K562 (cell line): ENCODE results near the gene MRPL52. TPM values are rescaled to one million over a fixed set of nuclear protein-coding genes. Genes with fewer than 3 reads are reported as not detected.
A peak's percentile ranks its signal among the peaks of the same experiment; 100 is the strongest.

Experiments used
- CXXC5 ChIP-seq: fragments of 250-450 bp; sonication (Bioruptor Pico); IDR thresholded peaks from 2 replicates; pipeline ENCODE4 v1.8.0; 2022; ENCODE audit warnings: inconsistent platforms, mild to moderate bottlenecking, moderate library complexity
- MEIS2 ChIP-seq: fragments of 450-650 bp; IDR thresholded peaks from 2 replicates; pipeline ENCODE4 v1.6.1; 2014; ENCODE audit warnings: mild to moderate bottlenecking; ENCODE audit not compliant: partially characterized antibody
- SAP30 ChIP-seq: fragments of 200-600 bp; sonication (generic); IDR thresholded peaks from 2 replicates; pipeline ENCODE4 v1.6.1; 2012; ENCODE audit warnings: borderline replicate concordance, low read depth, mild to moderate bottlenecking, moderate library complexity, low read length, control low read depth, inconsistent platforms; ENCODE audit not compliant: insufficient read depth, poor library complexity, severe bottlenecking
- STAT5A ChIP-seq: IDR thresholded peaks from 2 replicates; pipeline ENCODE4 v1.6.1; 2012; ENCODE audit warnings: low read length, inconsistent platforms, borderline replicate concordance
- TAF1 ChIP-seq: IDR thresholded peaks from 2 replicates; pipeline ENCODE4 v1.6.1; 2011; ENCODE audit warnings: mild to moderate bottlenecking, low read length, moderate library complexity; ENCODE audit not compliant: insufficient read depth, control insufficient read depth, severe bottlenecking; ENCODE audit errors: extremely low read depth
- polyA plus RNA-seq, 8 experiments: library from polyadenylated mRNA; depleted of rRNA in 4 of 8; stranded (reverse) in 5 of 8; unstranded in 3 of 8; fragments of >200 nt; fragmentation: Nextera tagmentation in 2 of 8; fragmentation: Illumina TruSeq in 1 of 8; extraction: Ambion mirVana in 2 of 8; extraction: Trizol in 1 of 8; gene quantifications; 2 replicates each; pipeline versions ENCODE4 v1.2.1 to v1.2.3, GENCODE V29; 2011 to 2014; ENCODE audit warnings: inconsistent platforms in 1 of 8, missing spikeins in 1 of 8
- total RNA-seq, 7 experiments: library from RNA; depleted of rRNA in 6 of 7; stranded (reverse); fragments of >200 nt in 6 of 7; fragmentation: Illumina TruSeq in 2 of 7; extraction: Trizol in 2 of 7; gene quantifications; 2 replicates each; pipeline versions ENCODE4 v1.2.1 to v1.2.3, GENCODE V29; 2011 to 2021; ENCODE audit warnings: low replicate concordance in 1 of 7
- TF ChIP-seq, protein P1 (sequence below): fragments of 450-650 bp; IDR thresholded peaks from 2 replicates; pipeline ENCODE4 v1.6.1; 2016; ENCODE audit warnings: missing biosample characterization, missing genetic modification characterization
- TF ChIP-seq, protein P2 (sequence below): fragments of 250-450 bp; sonication (Bioruptor Pico); IDR thresholded peaks from 2 replicates; pipeline ENCODE4 v1.4.0; 2020; ENCODE audit warnings: borderline replicate concordance
- TF ChIP-seq, protein P3 (sequence below), 2 experiments: fragments of 450-650 bp in 1 of 2; sonication (generic) in 1 of 2; formaldehyde crosslinking in 1 of 2; IDR thresholded peaks; 2 replicates each; pipeline versions ENCODE4 v1.7.1 to v1.9.0; 2016 to 2022; ENCODE audit warnings: inconsistent platforms in 1 of 2, mild to moderate bottlenecking in 1 of 2, missing genetic modification reagents in 1 of 2
- TF ChIP-seq, protein P4 (sequence below): fragments of 150-350 bp; IDR thresholded peaks from 2 replicates; pipeline ENCODE4 v1.6.1; 2014; ENCODE audit warnings: low read depth, mild to moderate bottlenecking, low read length, borderline replicate concordance

The MRPL52 gene
- total and polyA plus RNA-seq, 9 of the 15 experiments (the other 6 are each of a cell fraction or from before 2014, with no cell fraction given) = 56.5 to 213 (median 168) TPM

DNA sequence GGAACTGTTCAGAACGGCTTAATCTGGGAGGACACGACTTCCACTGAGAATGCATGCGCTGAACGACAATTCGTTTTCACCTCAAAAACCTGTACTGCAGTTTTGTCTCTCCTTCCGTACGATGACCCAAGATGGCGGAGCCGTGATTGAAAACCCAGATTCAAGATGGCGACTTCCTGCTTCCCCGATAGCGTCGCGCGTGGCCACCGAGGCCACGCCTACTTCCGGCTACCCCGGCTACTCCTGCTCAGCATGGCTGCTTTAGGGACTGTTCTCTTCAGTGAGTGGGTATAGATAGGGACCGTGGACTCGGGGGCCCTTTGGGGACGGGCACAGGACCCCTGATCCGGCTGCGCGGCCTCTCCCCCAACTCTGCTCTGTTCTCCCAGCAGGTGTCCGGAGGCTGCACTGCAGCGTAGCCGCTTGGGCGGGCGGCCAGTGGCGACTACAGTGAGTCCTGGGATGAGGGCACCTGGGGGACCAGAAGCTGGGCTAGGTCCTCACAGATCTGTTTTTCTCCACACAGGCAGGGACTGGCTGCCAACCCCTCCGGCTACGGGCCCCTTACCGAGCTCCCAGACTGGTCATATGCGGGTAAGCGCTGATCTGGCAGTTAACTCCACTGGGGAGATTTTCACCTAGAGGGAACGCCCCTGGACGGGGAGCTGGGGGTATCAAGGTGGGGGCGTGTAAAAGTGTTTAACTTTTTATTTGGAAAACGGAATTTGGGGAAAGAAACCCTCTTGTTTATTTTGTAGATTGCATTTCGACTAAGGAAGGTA, at the start of gene MRPL52 (continued):
- TF ChIP-seq CXXC5 (CRISPR knock-in tag) (peak; percentile 85), STAT5A (no peak), MEIS2 (no peak), TAF1 (peak; percentile 92), SAP30 (no peak)
- TF ChIP-seq, protein P1, sequence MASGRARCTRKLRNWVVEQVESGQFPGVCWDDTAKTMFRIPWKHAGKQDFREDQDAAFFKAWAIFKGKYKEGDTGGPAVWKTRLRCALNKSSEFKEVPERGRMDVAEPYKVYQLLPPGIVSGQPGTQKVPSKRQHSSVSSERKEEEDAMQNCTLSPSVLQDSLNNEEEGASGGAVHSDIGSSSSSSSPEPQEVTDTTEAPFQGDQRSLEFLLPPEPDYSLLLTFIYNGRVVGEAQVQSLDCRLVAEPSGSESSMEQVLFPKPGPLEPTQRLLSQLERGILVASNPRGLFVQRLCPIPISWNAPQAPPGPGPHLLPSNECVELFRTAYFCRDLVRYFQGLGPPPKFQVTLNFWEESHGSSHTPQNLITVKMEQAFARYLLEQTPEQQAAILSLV (tag) = no peak
- TF ChIP-seq, protein P2, sequence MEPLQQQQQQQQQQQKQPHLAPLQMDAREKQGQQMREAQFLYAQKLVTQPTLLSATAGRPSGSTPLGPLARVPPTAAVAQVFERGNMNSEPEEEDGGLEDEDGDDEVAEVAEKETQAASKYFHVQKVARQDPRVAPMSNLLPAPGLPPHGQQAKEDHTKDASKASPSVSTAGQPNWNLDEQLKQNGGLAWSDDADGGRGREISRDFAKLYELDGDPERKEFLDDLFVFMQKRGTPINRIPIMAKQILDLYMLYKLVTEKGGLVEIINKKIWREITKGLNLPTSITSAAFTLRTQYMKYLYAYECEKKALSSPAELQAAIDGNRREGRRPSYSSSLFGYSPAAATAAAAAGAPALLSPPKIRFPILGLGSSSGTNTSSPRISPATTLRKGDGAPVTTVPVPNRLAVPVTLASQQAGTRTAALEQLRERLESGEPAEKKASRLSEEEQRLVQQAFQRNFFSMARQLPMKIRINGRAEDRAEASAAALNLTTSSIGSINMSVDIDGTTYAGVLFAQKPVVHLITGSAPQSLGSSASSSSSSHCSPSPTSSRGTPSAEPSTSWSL (CRISPR knock-in tag) = no peak
- TF ChIP-seq, protein P3, sequence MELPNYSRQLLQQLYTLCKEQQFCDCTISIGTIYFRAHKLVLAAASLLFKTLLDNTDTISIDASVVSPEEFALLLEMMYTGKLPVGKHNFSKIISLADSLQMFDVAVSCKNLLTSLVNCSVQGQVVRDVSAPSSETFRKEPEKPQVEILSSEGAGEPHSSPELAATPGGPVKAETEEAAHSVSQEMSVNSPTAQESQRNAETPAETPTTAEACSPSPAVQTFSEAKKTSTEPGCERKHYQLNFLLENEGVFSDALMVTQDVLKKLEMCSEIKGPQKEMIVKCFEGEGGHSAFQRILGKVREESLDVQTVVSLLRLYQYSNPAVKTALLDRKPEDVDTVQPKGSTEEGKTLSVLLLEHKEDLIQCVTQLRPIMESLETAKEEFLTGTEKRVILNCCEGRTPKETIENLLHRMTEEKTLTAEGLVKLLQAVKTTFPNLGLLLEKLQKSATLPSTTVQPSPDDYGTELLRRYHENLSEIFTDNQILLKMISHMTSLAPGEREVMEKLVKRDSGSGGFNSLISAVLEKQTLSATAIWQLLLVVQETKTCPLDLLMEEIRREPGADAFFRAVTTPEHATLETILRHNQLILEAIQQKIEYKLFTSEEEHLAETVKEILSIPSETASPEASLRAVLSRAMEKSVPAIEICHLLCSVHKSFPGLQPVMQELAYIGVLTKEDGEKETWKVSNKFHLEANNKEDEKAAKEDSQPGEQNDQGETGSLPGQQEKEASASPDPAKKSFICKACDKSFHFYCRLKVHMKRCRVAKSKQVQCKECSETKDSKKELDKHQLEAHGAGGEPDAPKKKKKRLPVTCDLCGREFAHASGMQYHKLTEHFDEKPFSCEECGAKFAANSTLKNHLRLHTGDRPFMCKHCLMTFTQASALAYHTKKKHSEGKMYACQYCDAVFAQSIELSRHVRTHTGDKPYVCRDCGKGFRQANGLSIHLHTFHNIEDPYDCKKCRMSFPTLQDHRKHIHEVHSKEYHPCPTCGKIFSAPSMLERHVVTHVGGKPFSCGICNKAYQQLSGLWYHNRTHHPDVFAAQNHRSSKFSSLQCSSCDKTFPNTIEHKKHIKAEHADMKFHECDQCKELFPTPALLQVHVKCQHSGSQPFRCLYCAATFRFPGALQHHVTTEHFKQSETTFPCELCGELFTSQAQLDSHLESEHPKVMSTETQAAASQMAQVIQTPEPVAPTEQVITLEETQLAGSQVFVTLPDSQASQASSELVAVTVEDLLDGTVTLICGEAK (IDR thresholded peaks at IDR 0.05) = peak; percentile 86
- TF ChIP-seq, protein P3 (CRISPR knock-in tag; IDR thresholded peaks at IDR 0.05) = no peak
- TF ChIP-seq, protein P4, sequence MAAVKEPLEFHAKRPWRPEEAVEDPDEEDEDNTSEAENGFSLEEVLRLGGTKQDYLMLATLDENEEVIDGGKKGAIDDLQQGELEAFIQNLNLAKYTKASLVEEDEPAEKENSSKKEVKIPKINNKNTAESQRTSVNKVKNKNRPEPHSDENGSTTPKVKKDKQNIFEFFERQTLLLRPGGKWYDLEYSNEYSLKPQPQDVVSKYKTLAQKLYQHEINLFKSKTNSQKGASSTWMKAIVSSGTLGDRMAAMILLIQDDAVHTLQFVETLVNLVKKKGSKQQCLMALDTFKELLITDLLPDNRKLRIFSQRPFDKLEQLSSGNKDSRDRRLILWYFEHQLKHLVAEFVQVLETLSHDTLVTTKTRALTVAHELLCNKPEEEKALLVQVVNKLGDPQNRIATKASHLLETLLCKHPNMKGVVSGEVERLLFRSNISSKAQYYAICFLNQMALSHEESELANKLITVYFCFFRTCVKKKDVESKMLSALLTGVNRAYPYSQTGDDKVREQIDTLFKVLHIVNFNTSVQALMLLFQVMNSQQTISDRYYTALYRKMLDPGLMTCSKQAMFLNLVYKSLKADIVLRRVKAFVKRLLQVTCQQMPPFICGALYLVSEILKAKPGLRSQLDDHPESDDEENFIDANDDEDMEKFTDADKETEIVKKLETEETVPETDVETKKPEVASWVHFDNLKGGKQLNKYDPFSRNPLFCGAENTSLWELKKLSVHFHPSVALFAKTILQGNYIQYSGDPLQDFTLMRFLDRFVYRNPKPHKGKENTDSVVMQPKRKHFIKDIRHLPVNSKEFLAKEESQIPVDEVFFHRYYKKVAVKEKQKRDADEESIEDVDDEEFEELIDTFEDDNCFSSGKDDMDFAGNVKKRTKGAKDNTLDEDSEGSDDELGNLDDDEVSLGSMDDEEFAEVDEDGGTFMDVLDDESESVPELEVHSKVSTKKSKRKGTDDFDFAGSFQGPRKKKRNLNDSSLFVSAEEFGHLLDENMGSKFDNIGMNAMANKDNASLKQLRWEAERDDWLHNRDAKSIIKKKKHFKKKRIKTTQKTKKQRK = no peak
